Activated CD8-positive, alpha-beta T cell treated with anti-CD3 and anti-CD28 coated beads for 36 hours (primary cell): ENCODE results near the gene DHRS4L2. TPM values are rescaled to one million over a fixed set of nuclear protein-coding genes. Genes with fewer than 3 reads are reported as not detected.
"Not testable (repeated sequence)": the region's sequence is repeated elsewhere in the genome, so short reads cannot be mapped to it uniquely, and the experiment has no call there.

ENCODE experiments used
- ATAC-seq: fragments of 200-7000 bp; cut with Tn5 transposase; one replicate; pipeline ENCODE4 v1.10.0; 2021; ENCODE audit warnings: mild to moderate bottlenecking, moderate library complexity
- CTCF ChIA-PET: fragments of 350-600 bp; sonication (Branson Sonifier 250); formaldehyde crosslinking; loops from one replicate; lab custom pipeline; 2021; ENCODE audit warnings: antibody characterized with exemption; lab: Charles Lee
- POLR2A ChIA-PET: fragments of 350-600 bp; sonication (Branson Sonifier 250); formaldehyde crosslinking; loops from one replicate; lab custom pipeline; 2021; ENCODE audit warnings: antibody characterized with exemption; lab: Charles Lee
- DNase-seq: peaks from one replicate; pipeline ENCODE4 v3.0.0-alpha.2; 2020
- H3K27ac Mint-ChIP-seq: one replicate; pipeline ENCODE4 v1.8.0; 2021; ENCODE audit warnings: mild to moderate bottlenecking, mixed read lengths
- H3K27me3 Mint-ChIP-seq: one replicate; pipeline ENCODE4 v1.8.0; 2021; ENCODE audit warnings: mixed read lengths
- H3K36me3 Mint-ChIP-seq: one replicate; pipeline ENCODE4 v1.8.0; 2021; ENCODE audit warnings: low read depth, mixed read lengths
- H3K4me1 Mint-ChIP-seq: one replicate; pipeline ENCODE4 v1.8.0; 2021; ENCODE audit warnings: low read depth, mixed read lengths
- H3K4me3 Mint-ChIP-seq: one replicate; pipeline ENCODE4 v1.8.0; 2021; ENCODE audit warnings: mild to moderate bottlenecking, moderate library complexity, mixed read lengths
- H3K9me3 Mint-ChIP-seq: one replicate; pipeline ENCODE4 v1.8.0; 2021; ENCODE audit warnings: mixed read lengths
- intact Hi-C: fragments of 100-400 bp; cut with micrococcal nuclease; formaldehyde crosslinking; loops from one replicate; pipeline ENCODE4 v1.10.0; 2022
- total RNA-seq, 2 experiments: library from RNA; stranded (reverse); gene quantifications; one replicate each; pipeline ENCODE4 v1.2.3, GENCODE V29; 2021
- TF ChIP-seq, protein P1 (sequence below): fragments of 200-600 bp; IDR thresholded peaks from one replicate; pipeline ENCODE4 v1.8.0; 2022; ENCODE audit warnings: antibody characterized with exemption, mild to moderate bottlenecking

The DHRS4L2 gene
- total RNA-seq, 2 experiments from 2014 or later: 20.8 to 24.3 TPM

DNA sequence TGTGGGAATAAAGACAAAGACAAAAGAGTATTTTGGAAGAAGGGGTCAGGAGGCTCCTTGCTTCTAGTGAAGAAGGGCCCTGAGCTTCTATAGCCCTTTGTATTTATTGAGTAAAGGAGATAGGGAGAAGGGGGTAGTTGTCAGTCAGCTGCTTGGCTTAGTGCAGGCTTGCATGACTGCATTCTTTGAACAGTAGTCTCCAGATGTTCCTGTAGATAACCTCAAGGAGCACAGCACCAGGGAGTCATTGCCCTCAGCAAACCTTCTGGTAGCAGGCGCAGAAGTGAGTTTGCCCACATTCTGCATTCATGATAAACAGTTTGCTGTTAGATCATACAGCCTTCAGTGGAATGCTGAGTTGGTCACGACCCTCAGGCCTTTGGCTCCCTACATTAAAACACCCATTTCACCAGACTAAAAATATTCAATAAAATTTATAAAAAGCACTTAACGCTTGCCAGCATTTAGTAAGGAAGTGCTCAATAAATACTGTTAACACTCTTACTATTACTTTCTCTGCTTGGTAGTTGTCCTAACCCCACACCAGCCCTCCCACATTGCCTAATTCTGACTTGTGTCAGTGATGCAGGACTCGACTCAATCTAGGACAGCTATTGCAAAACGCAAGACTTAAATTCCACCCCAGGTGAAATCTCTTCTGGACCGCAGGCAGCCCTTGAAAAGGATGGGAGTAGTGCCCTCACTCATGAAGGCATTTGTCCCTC lies 38.2 kb upstream of the DHRS4L2 start:
- H3K27me3 Mint-ChIP-seq: no peaks in the 10 kb centered on the region
- H3K36me3 Mint-ChIP-seq: peaks cover 2% of the 10 kb centered on the region
- intact Hi-C loops: no loop called here
- no peak for DNase-seq
- POLR2A ChIA-PET: no interaction called here
- peaks cover 31% of the 10 kb centered on the region for H3K4me1 Mint-ChIP-seq
- ATAC-seq: no peak
- TF ChIP-seq, protein P1, sequence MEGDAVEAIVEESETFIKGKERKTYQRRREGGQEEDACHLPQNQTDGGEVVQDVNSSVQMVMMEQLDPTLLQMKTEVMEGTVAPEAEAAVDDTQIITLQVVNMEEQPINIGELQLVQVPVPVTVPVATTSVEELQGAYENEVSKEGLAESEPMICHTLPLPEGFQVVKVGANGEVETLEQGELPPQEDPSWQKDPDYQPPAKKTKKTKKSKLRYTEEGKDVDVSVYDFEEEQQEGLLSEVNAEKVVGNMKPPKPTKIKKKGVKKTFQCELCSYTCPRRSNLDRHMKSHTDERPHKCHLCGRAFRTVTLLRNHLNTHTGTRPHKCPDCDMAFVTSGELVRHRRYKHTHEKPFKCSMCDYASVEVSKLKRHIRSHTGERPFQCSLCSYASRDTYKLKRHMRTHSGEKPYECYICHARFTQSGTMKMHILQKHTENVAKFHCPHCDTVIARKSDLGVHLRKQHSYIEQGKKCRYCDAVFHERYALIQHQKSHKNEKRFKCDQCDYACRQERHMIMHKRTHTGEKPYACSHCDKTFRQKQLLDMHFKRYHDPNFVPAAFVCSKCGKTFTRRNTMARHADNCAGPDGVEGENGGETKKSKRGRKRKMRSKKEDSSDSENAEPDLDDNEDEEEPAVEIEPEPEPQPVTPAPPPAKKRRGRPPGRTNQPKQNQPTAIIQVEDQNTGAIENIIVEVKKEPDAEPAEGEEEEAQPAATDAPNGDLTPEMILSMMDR: no peak
- H3K27ac Mint-ChIP-seq: no peak overlapping the region
- H3K9me3 Mint-ChIP-seq: peaks cover 1% of the 10 kb centered on the region
- CTCF ChIA-PET: interaction anchor here (1.4 kb wide), 1 partner anchor 20 kb away, joined by 4 read pairs; no protein-coding TSS in a partner anchor
- no peak overlapping the region for H3K4me3 Mint-ChIP-seq

GRCh38 chr14:23951136-23951466 lies 37.6 kb upstream of the DHRS4L2 start:
- CTCF ChIA-PET: interaction anchor here (1.4 kb wide), 1 partner anchor 20 kb away, joined by 4 read pairs; no protein-coding TSS in a partner anchor
- POLR2A ChIA-PET, H3K4me3 Mint-ChIP-seq, H3K36me3 Mint-ChIP-seq, ATAC-seq, H3K9me3 Mint-ChIP-seq, H3K27me3 Mint-ChIP-seq, intact Hi-C loops, H3K27ac Mint-ChIP-seq, DNase-seq: not testable (repeated sequence)
- H3K4me1 Mint-ChIP-seq: peaks cover 28% of the 10 kb centered on the region

DNA sequence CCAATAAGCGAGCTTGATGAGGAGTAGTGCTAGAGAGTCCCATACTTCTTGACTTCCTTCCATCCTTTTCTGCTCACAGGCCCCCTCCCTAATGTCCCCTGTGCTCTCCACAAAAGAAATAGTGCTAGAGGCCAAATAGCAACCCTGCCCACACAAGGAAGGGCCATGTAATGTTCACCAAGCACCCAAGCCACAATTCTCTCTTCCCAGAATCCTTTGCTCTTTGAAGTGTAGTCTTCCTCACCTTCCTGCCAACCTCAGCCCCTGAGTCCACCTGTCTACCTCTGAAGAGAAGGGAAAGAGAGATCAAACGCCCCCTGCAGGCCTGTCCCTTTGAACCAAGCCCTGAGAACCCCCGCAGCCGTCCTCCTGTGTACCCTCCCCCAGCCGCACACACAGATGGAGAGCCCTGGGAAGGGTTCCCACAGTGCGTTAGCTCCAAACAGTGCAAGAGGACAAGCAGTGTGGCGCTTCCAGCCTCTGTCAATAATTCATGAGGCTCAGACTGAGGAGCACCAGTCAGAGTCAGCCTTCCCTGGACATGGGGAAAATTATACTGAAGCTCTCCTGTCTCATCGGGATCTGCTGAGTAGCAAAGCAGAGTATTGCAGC lies 37.0 kb upstream of the DHRS4L2 start:
- peaks cover 25% of the 10 kb centered on the region for H3K4me1 Mint-ChIP-seq
- H3K27ac Mint-ChIP-seq: peak overlapping the region; percentile 31
- H3K9me3 Mint-ChIP-seq: peaks cover 1% of the 10 kb centered on the region
- TF ChIP-seq, protein P1: no peak
- CTCF ChIA-PET: interaction anchor here (1.3 to 1.9 kb wide), 4 partner anchors 21 to 363 kb away, joined by 3 to 5 read pairs (median 4); no protein-coding TSS in a partner anchor
- H3K4me3 Mint-ChIP-seq: no peak overlapping the region
- intact Hi-C loops: no loop called here
- DNase-seq (peak; percentile 18), ATAC-seq (no peak)
- peaks cover 5% of the 10 kb centered on the region for H3K36me3 Mint-ChIP-seq
- H3K27me3 Mint-ChIP-seq: no peaks in the 10 kb centered on the region
- POLR2A ChIA-PET: no interaction called here

DNA sequence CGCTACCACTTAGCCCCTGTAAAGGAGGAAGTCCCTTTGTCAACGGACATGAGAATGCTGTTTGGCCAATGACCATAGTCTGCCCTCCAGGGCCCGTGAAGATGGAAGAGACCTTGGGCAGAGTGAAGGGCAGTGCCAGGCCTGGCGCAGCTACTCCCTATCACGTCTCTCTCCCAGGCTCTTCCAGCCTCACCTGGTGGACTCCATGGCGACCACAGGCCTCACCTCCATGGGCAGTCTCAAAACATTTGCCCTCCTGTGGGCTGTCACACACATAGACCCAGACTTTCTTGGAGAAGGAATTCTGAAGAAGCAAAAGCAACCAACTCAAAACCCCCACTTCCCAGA lies 35.6 kb upstream of the DHRS4L2 start:
- POLR2A ChIA-PET, H3K36me3 Mint-ChIP-seq, intact Hi-C loops, ATAC-seq, H3K27me3 Mint-ChIP-seq, DNase-seq, H3K9me3 Mint-ChIP-seq: not testable (repeated sequence)
- Mint-ChIP-seq H3K4me1 (peaks cover 25% of the 10 kb centered on the region), H3K4me3 (peak overlapping the region; percentile 87), H3K27ac (peak overlapping the region; percentile 91)
- CTCF ChIA-PET: interaction anchor here (0.9 to 2.6 kb wide), 10 partner anchors 22 to 325 kb away, joined by 3 to 13 read pairs (median 4); no protein-coding TSS in a partner anchor

DNA sequence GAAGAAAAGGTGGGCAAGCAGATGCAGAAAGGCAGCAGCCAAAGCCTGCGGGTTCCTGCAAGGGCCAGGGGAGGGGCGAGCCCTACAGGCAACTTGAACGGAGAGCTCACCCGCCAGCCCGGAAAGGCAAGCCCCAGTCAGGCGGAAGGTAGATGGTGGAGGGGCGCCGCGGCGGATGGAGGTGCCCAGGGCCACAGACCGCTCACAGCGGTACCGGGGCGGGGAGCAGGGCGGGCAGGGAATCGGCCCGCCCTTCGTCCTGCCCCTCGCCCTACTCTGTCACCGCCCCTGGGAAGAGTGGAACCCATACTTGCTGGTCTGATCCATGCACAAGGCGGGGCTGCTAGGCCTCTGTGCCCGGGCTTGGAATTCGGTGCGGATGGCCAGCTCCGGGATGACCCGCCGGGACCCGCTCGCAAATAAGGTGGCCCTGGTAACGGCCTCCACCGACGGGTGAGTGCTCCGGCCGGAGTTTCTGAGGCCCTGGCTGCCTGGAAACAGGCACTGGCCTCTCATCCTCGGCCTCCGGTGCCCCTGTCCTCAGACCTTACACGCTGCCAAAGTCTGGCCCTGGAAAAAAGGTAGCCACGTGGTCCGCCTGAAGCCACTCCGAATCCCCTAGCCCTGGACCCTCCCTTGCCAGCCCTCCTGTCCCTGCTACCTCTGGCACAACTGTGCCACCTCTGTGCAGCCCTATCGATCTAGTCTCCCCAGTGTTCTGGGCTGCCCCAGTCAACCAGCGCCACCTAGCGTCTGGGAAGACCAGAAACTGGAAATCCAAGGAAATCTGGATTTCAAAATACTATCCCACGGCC lies 35.1 kb upstream of the DHRS4L2 start, which contains the start of gene DHRS4:
Gene DHRS4 (plus strand): TSS at position 307 of the 815 bp plus-strand sequence. CDS start 19 bp downstream, at position 326.
- ChIA-PET CTCF (interaction anchor here (0.9 to 2.6 kb wide), 13 partner anchors 23 to 618 kb away, joined by 3 to 13 read pairs (median 3); no protein-coding TSS in a partner anchor), POLR2A (no interaction called here)
- TF ChIP-seq, protein P1: peak; percentile 97
- peak; percentile 88 for DNase-seq
- H3K4me3 Mint-ChIP-seq: peak within 1 kb of the TSS; percentile 87
- peak within 1 kb of the TSS; percentile 91 for H3K27ac Mint-ChIP-seq
- H3K9me3 Mint-ChIP-seq: peaks cover 1% of the 10 kb centered on the region
- intact Hi-C loops: no loop called here
- no peaks in the 10 kb centered on the region for H3K27me3 Mint-ChIP-seq
- peak; percentile 98 for ATAC-seq
- H3K4me1 Mint-ChIP-seq: peaks cover 24% of the 10 kb centered on the region
- H3K36me3 Mint-ChIP-seq: peaks cover 10% of the 10 kb centered on the region
